Lower lobe of right lung (tissue), 2 donors: ENCODE measurements around the gene PIH1D1. TPM values are rescaled to one million over a fixed set of nuclear protein-coding genes. Genes with fewer than 3 reads are reported as not detected.

Experiments used
- ATAC-seq, 2 donors: fragments of 200-7000 bp; cut with Tn5 transposase; one replicate each; pipeline ENCODE4 v1.9.1; 2020 to 2022; ENCODE audit warnings: mild to moderate bottlenecking in 2 of 2, moderate library complexity in 2 of 2
- DNase-seq: peaks from one replicate; pipeline ENCODE4 v3.0.0-alpha.2; 2020
- H3K27ac ChIP-seq: fragments of 200-600 bp; one replicate; pipeline ENCODE4 v1.8.0; 2022
- H3K27me3 ChIP-seq: fragments of 200-600 bp; one replicate; pipeline ENCODE4 v1.8.0; 2022; ENCODE audit warnings: low read depth
- H3K36me3 ChIP-seq: fragments of 200-600 bp; one replicate; pipeline ENCODE4 v1.8.0; 2022; ENCODE audit warnings: mild to moderate bottlenecking
- H3K4me1 ChIP-seq: fragments of 200-600 bp; one replicate; pipeline ENCODE4 v1.8.0; 2022
- H3K4me3 ChIP-seq: fragments of 200-600 bp; one replicate; pipeline ENCODE4 v1.8.0; 2022; ENCODE audit warnings: mild to moderate bottlenecking
- H3K9me3 ChIP-seq: fragments of 200-600 bp; one replicate; pipeline ENCODE4 v1.8.0; 2022
- intact Hi-C: fragments of 100-400 bp; cut with DNase I; formaldehyde crosslinking; loops from one replicate; pipeline ENCODE4 v1.11.0; 2022
- total RNA-seq: library from RNA; stranded (reverse); fragmentation: NEBNext Ultra II Directional; extraction: Animal tissue kit (Norgen Biotek cat#: 25700); gene quantifications from one replicate; pipeline ENCODE4 v1.2.1, GENCODE V29; 2021
- TF ChIP-seq, protein P1 (sequence below): fragments of 200-600 bp; IDR thresholded peaks from one replicate; pipeline ENCODE4 v1.8.0; 2022; ENCODE audit warnings: antibody characterized with exemption, mild to moderate bottlenecking
- donor health status: DM: no; HTN: yes; CAD: no; lungs with severe emphysema.

PIH1D1 gene
- total RNA-seq, 1 donor from 2014 or later, result 63.2 TPM

DNA sequence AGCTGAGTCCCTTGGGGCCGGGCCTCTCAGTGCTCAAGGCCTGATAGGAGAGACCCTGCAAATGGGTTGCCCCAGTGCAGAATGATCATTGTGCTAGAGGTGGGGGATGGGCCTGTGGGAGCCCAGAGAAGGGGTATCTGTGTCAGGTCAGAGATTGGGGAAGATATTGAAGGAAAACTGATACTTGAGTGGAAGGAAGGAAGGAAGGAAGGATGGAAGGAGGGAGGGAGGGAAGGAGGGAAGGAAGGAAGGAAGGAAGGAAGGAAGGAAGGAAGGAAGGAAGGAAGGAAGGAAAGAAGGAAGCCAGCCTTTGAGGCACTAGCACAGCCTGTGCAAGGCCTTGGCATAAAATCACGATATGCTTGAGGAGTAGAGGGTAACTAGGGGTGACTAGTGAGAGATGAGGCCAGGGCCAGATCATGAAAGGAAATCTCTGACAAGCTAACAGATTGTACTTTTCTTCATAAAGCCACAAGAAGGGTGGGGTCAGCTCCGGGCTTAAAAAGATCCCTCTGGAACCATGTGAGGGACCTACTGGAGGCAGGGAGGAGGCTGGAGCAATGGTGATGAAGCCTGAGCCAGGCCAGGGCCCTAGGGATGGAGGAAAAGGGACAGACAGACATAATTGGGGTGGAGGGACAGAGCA, 39.8 kb downstream of the PIH1D1 start:
- no peaks in the 10 kb centered on the region for H3K9me3 ChIP-seq
- H3K36me3 ChIP-seq, result no peaks in the 10 kb centered on the region
- no peak for ATAC-seq
- H3K4me1 ChIP-seq, result peaks cover 3% of the 10 kb centered on the region
- no peak overlapping the region for H3K4me3 ChIP-seq
- H3K27me3 ChIP-seq, result peaks cover 14% of the 10 kb centered on the region
- no peak for DNase-seq
- TF ChIP-seq, protein P1, sequence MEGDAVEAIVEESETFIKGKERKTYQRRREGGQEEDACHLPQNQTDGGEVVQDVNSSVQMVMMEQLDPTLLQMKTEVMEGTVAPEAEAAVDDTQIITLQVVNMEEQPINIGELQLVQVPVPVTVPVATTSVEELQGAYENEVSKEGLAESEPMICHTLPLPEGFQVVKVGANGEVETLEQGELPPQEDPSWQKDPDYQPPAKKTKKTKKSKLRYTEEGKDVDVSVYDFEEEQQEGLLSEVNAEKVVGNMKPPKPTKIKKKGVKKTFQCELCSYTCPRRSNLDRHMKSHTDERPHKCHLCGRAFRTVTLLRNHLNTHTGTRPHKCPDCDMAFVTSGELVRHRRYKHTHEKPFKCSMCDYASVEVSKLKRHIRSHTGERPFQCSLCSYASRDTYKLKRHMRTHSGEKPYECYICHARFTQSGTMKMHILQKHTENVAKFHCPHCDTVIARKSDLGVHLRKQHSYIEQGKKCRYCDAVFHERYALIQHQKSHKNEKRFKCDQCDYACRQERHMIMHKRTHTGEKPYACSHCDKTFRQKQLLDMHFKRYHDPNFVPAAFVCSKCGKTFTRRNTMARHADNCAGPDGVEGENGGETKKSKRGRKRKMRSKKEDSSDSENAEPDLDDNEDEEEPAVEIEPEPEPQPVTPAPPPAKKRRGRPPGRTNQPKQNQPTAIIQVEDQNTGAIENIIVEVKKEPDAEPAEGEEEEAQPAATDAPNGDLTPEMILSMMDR, result no peak
- intact Hi-C loops, result no loop called here
- no peak overlapping the region for H3K27ac ChIP-seq

DNA sequence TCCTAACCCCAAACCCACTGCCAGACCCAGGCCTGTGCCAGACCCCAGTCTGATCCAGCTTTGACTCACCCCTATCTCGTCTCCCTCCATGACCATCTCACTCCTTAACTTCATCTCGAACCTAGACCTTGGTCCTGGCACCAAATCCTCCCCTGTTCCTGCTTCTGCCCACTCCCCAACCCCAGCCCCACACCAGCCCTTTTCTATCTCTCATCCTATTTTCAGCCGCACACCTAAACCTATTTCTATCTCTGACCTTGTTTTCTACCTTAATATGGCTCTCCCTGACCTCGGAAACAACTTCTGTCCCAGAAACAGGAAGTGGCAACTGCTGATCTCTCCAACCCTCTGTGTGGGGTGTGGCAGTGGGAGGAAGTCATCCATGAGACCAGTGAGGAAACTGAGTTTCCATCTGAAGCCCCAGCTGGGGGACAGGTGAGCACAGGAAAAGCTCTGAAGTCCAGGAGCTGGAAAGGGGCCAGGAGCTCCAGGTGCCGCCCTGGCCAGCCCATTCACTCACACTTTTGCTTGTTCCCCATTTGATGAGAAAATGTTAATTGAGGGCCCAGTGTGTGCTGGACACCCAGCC, 42.1 kb downstream of the PIH1D1 start:
- DNase-seq (no peak), ATAC-seq (peak; percentile 35 to 52)
- no peaks in the 10 kb centered on the region for H3K27me3 ChIP-seq
- peaks cover 3% of the 10 kb centered on the region for H3K4me1 ChIP-seq
- TF ChIP-seq, protein P1, result no peak
- intact Hi-C loops, result no loop called here
- no peaks in the 10 kb centered on the region for H3K36me3 ChIP-seq
- H3K9me3 ChIP-seq, result no peaks in the 10 kb centered on the region
- H3K27ac ChIP-seq, result no peak overlapping the region
- H3K4me3 ChIP-seq, result no peak overlapping the region

DNA sequence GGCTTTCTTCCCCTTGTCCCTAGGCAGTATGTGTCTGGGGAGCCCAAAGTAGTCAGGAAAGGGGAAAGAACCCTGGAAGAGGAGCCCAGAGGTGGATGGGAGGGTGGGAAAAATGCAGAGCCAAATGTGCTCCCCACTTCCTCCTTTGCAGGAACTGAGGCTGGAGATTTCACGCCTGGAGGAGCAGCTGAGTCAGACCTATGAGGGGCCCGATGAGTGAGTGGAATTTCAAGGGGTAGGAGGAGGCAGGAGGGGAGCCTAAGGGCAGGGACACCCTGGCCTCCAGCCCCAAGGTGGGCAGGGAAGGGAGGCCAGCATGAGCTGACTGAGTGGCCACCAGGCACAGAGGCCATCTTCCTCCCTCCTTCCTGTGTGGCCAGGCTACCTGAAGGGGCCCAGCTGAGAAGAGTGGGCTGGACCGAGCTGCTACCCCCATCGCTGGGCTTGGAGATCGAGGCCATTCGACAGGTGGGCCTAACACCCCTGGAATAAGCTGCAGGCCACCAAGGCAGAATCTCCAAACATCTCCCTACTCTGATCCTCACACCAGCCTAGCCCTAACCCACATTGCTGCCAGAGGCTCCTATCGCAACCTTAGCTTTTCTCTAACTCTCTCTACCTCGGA, 42.7 kb downstream of the PIH1D1 start:
- TF ChIP-seq, protein P1, result no peak
- H3K27ac ChIP-seq, result no peak overlapping the region
- no peaks in the 10 kb centered on the region for H3K9me3 ChIP-seq
- DNase-seq (no peak), ATAC-seq (peak in 1 of 2 donors; percentile 16)
- no peaks in the 10 kb centered on the region for H3K27me3 ChIP-seq
- intact Hi-C loops, result no loop called here
- no peaks in the 10 kb centered on the region for H3K36me3 ChIP-seq
- peaks cover 3% of the 10 kb centered on the region for H3K4me1 ChIP-seq
- no peak overlapping the region for H3K4me3 ChIP-seq

DNA sequence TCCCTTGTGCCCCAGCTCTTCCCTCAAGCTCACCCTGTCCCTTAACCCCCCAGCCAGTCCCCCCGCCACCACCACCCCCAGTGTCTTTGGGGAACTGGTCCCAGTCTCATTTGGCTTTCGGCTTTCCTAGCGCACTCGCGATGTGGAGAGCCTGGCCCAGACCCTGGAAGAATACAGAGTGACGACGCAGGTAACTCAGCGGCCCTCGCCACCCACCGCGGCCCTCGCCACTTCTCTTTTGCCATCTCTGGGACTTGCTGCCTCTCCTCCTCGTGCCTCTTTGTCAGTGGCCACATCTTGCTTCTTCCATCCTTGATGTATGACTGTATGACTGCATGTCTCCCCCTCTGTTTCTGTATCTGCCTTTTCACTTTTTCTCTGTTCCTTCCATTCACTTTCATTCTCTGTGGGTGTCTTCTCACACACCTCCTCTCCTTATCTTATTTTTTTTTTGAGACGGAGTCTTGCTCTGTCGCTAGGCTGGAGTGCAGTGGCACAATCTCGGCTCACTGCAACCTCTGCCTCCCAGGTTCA, 44.1 kb downstream of the PIH1D1 start:
- ATAC-seq (no peak), DNase-seq (no peak)
- intact Hi-C loops, result no loop called here
- Histone ChIP-seq H3K4me3 (no peak overlapping the region), H3K27ac (no peak overlapping the region), H3K27me3 (no peaks in the 10 kb centered on the region), H3K4me1 (peaks cover 3% of the 10 kb centered on the region), H3K9me3 (no peaks in the 10 kb centered on the region), H3K36me3 (no peaks in the 10 kb centered on the region)
- TF ChIP-seq, protein P1, result no peak

DNA sequence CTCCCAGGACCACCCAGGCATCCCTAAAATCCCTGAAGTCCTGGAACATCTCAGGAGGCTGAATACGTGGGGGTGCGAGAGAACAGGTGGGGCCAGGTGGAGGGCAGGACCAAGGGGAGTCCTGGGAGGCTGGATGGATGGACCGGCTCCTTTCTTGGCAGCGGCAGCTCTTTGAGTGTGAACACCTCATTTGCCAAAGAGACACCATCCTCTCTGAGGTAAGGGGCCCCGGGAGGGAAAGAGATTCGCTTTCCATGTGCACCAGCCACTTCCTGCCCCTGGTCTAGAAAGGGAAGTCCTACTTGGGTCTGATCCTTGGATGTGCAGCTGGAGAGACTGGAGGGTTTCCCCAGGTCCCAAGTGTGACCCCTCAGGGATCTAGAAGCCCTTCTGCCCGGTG, 44.5 kb downstream of the PIH1D1 start:
- H3K27ac ChIP-seq, result no peak overlapping the region
- H3K4me1 ChIP-seq, result peaks cover 3% of the 10 kb centered on the region
- no peaks in the 10 kb centered on the region for H3K9me3 ChIP-seq
- H3K4me3 ChIP-seq, result no peak overlapping the region
- no peaks in the 10 kb centered on the region for H3K27me3 ChIP-seq
- ATAC-seq (no peak), DNase-seq (no peak)
- no peaks in the 10 kb centered on the region for H3K36me3 ChIP-seq
- intact Hi-C loops, result no loop called here
- TF ChIP-seq, protein P1, result no peak
